IPS DF 19.7 (cell line): ENCODE measurements around the gene XXYLT1.
"Not testable (repeated sequence)": the region's sequence is repeated elsewhere in the genome, so short reads cannot be mapped to it uniquely, and the experiment has no call there.

Experiments
- DNase-seq: peaks from one replicate; pipeline ENCODE4 v3.0.0-alpha.2; 2013; ENCODE audit warnings: low read depth, low spot score

The XXYLT1 gene

DNA sequence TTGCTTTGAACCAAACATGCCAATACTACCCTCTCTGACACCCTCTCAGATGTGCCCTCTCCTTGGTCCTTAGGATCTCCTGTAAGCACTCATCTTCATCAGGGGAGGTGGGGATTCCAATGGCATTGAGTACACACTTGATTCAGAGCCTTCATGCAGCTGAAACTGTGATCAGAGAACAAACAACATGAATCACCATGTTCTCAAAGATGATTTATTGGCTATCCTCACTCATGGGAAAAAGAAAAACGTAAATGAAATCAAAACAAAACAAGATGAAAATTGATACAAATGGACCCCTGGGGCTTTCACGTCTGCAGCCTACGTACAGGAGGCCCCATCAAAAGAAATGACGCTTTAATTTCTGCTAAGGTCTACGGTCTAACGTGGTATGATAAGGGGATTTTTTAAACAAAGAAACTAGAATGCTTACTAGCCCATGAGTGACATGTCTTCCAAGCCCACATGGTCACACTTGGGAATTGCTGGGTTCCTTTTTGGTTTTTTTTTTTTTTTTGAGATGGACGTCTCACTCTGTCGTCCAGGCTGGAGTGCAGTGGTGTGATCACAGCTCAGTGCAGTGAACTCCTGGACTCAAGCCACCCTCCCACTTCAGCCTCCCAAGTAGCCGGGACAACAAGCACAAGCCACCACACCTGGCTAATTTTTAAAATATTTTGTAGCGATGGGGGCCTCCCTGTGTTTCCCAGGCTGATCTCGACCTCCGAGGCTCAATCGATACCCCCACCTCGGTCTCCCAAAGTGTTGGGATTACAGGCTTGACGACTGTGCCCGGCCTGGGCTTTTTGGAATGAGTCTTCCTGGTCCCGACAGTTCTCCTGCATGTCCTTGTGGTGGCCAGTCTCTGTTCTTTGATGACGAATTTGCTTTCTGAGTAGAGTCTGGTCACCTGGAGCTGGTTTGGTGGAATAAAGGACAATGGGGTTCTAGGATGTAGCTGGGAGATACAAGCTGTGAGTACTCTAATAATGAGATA lies 202.6 kb downstream of the XXYLT1 start:
- no peak for DNase-seq

DNA sequence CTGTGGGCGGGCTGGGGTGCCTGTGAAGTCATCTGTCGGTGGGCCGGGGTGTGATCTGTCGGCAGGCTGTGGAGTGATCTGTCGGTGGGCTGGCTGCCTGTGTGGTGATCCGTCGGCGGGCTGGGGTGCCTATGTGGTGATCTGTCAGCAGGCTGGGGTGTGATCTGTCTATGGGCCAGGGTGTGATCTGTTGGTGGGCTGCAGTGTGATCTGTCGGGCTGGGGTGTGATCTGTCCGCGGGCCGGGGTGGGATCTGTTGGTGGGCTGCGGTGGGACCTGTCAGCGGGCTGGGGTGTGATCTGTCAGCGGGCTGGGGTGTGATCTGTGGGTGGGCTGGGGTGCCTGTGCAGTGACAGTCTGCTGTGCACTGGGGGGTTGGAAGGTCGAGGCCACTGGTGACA lies 204.5 kb downstream of the XXYLT1 start:
- DNase-seq: no peak

DNA sequence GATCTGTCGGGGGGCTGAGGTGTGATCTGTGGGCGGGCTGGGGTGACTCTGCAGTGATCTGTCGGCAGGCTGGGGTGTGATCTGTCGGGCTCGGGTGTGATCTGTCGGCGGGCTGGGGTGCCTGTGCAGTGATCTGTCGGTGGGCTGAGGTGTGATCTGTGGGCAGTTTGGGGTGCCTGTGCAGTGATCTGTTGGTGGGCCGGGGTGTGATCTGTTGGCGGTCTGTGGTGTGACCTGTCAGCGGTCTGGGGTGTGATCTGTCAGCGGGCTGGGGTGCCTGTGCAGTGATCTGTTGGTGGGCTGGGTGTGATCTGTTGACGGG lies 205.1 kb downstream of the XXYLT1 start:
- DNase-seq: no peak

DNA sequence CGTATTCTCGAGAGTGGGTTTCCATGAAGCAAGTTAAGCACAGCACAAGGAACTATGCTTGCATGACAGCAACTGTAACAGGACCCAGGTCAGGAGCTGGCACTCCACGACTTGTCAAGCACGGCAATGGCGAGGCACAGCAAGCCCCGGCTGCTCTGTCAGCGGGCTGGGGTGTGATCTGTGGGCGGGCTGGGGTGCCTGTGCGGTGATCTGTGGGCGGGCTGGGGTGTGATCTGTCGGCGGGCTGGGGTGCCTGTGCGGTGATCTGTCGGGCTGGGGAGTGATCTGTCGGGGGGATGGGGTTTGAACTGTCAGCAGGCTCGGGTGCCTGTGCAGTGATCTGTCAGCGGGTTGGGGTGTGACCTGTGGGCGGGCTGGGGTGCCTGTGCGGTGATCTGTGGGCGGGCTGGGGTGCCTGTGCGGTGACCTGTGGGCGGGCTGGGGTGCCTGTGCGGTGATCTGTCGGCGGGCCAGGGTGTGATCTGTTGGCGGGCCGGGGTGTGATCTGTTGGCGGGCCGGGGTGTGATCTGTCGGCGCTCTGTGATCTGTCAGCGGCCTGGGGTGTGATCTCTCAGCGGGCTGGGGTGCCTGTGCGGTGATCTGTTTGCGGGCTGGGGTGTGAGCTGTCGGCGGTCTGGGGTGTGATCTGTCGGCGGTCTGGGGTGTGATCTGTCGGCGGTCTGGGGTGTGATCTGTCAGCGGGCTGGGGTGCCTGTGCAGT lies 205.7 kb downstream of the XXYLT1 start:
- DNase-seq: no peak

DNA sequence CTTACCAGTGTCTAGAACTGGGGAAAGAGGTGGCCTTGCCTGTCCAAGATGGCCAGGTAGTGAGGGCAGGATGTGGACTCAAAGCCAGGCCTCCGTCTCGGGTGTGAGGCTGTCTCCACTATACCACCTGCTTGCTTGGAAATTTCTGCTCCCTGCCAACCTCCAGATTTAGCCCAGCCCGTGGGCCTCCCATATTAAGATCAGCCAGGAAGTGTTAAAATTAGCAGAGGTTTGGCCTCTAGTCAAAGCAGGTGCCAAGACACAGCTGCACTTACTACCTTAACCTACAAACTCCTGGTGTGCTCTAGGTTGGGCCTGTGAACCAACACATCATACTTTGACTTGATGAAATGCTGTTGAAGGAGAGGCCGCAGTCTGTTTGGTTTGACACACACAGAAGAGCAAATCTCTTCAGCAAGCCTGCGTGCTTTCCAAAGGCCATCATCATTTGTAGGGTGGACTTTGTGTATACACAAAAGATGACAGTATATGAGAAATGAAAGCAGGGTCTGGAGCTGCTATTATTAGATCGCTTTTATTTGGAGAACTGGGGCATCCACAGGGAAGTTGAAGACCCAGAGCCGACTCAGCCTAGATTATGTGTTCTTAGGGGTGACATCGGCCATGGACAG lies 206.5 kb downstream of the XXYLT1 start:
- DNase-seq: no peak

DNA sequence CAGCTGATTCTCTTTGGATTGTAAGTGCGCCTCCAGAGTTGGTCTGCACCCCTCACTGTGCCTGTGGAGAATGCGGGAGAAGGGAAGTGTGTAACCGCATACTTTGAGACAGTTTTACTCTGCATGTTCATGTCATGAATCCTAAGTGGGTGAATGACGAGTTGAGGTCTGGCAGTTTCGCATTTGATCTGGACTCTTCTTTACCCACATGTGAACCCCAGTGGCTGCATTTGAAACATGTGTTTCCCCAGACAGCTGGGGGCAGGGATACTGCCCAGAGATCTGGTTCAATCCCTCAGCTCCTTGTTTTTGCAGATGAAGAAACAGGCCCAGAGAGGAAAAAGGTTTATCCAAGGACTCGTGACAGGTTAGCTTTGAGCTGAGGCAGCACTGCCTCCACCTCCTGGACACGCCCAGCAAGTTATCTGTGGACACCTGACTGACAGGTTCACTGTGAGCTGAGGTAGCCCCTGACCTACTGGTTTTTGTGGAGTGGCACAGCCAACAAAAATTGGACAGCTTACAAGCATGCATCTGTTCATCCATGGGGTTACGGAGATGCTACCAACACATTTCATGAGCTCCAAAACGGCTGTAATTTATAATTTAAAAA lies 207.3 kb downstream of the XXYLT1 start:
- no peak for DNase-seq

DNA sequence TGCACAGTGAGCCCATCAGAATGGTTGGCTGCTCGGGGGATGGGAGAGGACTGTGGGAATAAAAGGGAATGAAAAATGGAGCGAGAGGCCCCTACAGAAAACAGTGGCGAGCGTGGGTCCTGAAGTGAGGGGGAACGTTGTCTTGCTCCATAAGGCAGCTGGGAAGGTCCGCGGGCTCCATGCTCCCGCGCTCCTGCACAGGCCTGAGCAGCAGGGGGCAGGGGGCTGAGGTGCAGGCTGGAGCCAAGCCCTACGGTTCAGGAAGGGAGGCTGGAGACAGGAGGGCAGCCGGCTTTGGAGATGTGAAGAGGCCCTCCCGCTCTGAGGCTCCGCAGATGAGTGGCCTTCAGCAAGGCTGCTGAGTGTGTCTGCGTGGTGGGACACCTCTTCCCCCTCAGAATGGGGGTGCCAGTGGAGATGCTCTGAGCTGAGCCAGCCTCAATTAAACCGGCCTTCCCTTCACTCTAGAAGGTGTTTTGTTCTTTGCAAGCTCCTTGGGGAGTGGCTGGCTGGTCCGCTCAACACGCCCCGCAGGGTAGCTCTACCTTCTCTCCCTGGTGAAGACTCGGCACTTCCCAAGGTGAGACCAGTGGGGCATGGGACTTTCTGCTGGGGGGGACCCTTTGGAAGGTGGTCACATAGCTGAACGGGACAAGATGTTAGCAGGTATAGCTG lies 208.0 kb downstream of the XXYLT1 start:
- DNase-seq: no peak

DNA sequence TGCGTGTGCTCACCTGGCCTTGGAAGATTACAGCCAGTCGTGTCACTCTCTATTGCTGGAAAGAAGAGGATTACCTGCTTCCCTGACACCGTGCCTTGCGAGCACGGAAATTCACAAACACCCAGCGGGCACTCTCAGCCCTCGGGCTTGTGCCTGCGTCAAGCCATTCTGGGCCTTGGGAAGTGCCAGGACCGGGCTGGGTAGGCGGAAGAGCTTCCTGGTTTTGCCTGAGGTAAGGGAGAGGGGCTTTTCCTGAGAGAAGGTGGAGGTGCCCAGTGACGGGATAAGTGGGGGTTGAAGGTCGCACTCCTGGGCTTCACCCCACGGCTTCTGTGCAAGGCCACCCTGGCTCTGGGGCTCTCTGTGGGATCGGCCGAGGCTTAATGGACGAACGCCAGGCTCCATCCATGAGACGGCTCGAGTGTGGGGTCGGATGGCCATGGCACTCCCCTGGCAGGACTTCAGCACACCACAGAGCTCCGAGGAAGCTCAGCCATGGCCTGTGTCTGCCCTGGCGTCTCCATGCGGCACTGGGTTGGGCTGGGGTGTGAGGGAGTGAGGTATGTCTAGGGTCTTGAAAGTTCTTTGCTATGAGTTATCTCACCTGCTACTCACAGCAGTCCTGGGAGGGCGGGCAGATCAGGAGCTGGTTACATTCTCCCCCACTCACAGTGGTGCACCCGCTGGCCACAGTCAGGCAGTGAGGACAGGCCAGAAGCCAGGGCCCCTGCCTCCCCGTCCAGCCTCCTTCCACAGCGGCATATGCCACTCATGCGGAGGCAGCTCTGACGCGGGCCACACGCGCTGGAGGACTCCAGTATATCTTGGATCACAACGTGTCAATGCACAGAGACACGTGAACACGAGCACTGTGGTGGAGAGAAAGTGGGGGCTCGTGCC lies 209.0 kb downstream of the XXYLT1 start:
- no peak for DNase-seq

DNA sequence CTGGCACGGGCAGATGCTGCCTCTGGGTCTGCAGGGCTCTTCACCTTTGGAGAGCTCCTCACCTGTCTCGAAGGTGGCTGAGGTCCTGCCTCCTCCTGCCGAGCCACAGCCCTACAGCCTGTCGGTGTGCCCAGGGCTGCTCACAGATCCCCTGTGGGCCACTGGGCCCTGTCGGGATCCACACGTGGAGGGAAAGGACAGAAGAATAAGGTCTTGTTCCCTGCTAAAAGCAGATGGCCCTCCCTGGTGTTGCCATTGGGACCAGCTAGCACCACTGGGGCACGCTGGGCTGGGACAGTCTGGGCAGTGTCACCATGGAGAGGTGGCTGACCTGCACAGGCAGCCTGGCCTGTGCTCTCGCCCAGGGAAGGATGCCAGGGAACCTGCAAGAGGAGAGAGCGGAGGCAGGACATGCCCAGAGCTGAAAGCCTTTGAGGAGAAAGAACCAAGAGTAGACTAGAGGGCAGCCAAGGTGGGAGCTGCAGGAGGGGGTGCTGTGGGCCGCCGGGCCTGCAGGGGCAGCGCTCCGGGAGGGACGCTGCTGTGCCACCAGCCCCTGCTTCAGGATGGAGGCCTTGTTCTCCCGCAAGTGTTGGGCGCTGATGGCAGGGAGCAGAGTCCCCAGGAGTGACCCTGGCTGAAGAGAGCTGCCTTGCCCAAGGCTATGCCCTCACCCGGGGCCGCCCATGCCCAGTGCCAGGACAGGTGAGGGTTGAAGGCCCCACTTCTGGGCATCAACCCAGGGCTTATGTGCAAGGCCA lies 210.2 kb downstream of the XXYLT1 start:
- DNase-seq: no peak

DNA sequence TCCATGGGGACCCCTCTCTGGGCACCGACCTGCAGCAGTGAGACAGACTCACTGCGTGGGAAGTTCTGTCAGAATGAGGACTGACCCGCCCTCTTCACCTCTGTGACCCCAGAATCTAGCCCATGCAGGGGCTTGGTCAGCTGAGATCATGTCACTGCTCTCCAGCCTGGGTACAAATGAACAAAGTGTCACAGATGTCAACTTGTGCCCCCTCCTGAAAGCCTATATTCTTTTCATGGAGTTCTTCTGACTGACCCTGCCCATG lies 210.8 kb downstream of the XXYLT1 start:
- no peak for DNase-seq

DNA sequence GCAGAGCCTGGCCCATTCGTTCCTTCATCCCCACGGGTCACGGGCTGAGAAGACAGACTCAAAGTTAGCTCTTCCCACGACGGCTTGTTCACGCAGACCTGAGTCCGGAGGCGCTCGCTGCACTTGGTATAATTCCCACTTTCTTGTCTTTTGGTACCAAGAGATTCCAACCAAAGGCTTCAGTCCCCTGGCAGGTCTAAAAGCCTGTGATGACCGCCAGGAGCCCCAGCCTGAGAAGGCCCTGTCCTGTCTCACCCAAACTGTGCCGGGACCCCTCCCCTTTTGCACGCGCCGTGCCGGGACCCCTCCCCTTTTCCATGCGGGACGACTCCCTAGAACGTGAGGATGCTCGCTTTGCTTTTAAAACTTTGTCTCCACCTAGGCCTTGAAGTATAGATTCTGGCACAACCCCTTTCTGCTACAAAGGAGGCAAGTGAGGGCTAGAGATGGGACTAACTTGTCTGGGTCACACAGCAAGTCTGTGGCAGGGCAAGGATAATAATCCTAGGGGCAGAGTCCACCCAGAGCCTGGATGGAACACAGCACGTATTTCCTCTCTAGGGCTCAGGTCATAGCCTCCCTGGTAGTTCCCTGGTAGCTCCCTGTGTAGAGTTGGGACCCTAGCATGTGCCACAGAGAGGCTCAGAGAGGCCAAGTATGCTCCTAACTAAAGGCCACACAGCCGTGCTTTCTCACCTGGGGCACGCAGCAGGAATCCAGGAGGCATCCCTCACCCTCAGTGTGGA lies 211.3 kb downstream of the XXYLT1 start:
- DNase-seq: no peak

DNA sequence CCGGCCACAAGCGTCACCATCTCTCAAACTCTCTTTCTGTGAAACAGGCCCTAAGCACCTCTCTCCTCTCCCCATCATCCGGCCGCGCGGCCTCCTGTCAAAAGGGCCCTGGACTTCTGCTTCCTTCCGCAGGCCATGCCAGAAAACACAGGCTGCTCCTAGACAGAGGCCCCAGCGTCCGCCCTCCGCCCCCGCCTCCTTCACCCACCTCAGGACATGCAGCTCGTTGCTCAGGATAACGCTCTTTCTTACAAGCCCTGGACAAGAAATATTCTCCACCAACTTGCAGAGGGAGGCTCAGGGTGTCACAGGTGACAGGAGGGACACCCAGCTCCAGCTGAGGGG lies 212.0 kb downstream of the XXYLT1 start:
- DNase-seq: no peak

DNA sequence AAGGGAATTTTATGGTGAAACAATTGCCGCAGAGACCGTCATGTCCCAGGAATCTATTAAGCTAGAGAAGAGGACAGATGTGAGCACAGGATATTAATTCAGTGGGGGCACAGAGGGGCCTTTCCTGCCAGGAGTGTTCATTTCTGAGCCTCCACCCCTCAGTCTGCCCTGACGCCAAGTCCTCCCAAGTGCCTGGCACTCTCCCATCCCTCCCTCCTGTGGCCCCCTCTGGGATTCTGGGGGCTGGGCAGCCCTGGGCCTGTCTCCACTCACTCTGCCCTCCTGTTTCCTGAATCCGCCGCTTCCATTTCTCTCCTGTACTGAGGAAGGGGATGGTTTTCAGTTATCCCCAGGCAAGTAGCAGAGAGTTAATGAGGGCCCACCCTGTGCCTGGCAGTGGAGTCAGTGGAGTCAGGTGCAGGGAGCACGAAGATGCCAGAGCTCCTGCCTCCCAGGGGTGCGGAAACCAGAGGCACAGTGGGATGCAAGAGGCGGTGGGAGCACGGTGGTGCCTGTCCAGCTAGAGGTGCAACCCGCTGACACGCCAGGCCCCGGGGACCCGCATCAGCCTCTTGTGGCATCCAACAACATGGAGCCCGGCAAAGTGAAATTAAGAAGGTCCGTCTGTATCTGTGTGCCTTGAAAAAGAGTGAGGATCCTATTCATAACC lies 212.5 kb downstream of the XXYLT1 start:
- DNase-seq: no peak

DNA sequence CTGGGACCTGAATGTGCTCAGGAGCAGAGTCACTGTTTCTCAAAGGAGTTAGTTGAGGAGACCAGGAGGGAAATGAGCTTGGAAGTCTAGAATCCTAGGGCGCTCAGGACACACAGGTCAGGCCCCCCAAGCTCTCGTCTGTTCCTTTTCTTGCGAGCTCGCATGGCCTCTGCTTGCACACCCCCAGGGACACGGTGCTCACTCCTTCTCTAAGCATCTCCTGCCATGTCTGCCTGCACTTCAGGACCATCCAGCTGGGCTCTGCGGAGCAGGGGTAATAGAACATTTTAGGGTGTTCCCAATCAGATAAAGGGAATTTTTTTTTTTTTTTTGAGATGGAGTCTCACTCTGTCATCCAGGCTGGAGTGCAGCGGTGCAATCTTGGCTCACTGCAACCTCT lies 213.2 kb downstream of the XXYLT1 start:
- no peak for DNase-seq

DNA sequence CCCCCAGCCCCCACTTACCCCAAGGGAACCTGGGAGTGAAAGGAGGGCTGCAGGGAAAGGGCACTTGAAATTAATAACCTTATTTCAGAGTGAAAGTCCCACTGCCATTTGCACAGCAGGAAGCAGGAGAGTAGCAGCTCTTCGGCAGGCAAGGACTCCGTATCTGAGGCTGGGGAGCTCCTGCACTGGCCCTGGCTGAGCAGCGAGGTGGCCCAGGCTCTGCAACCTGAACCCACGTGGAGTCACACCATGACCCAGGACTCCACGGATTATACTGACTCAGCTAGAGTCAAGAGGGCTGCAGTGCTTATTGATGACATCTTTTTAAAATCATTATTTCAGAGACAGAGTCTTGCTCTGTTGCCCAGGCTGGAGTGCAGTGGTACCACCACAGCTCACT lies 214.5 kb downstream of the XXYLT1 start:
- DNase-seq: no peak

DNA sequence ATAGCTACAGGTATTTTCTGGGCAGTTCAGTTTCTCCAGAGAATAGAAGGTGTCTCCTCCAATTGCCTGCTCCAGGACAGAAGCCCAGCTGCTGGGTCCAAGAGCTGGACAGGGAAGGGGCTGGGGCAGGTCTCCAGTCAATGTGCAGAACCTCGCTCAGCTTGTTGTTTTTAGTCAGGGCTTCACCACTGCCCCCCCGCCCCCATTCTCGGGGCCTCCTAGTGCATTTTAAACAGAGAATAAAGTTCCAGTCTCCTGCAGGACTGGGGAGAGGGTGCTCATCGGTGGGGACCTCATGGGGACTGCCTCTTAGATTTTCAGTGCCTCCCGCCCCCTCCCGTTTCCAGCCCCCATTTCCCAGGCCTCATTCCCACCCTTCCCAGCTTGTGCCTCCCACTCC lies 216.6 kb downstream of the XXYLT1 start:
- DNase-seq: no peak

DNA sequence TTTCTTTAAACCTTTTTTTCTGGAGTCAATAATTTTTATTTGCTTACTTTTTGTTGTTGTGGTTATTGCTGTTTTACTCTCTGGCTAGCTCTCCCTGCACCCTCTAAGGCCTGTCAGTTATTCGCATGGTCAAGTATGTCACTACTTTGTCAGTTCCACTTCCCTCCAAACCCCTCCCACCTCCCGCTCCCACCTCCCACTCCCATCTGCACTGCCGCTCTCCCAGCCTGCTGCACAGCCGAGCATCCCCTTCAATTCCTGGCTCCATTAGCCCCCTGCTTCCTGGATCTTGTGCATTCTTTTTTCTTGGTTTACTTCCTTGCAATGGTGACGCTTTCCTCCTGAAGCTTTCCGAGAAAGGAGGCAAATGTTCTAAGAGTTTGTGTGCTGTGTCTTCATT lies 218.0 kb downstream of the XXYLT1 start:
- DNase-seq: no peak

DNA sequence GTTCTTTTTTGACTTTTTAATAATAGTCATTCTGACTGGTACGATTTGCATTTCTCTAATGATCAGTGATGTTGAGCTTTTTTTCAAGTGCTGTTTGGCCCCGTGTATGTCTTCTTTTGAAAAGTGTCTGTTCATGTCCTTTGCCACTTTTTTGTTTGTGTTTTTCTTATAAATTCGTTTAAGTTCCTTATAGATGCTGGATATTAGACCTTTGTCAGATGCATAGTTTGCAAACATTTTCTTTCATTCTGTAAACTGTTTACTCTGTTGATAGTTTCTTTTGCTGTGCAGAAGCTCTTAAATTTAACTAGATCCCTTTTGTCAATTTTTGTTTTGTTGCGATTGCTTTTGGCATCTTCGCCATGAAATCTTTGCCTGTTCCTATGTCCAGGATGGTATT lies 220.7 kb downstream of the XXYLT1 start:
- DNase-seq: not testable (repeated sequence)
